ENCODE measurements around the gene ZNF521. TPM values are rescaled to one million over a fixed set of nuclear protein-coding genes. Genes with fewer than 3 reads are reported as not detected.
A peak's percentile ranks its signal among the peaks of the same experiment; 100 is the strongest.

Gene ZNF521
- total RNA-seq, 4 donors from 2014 or later = 28.2 to 67.3 (median 53.1) TPM

DNA sequence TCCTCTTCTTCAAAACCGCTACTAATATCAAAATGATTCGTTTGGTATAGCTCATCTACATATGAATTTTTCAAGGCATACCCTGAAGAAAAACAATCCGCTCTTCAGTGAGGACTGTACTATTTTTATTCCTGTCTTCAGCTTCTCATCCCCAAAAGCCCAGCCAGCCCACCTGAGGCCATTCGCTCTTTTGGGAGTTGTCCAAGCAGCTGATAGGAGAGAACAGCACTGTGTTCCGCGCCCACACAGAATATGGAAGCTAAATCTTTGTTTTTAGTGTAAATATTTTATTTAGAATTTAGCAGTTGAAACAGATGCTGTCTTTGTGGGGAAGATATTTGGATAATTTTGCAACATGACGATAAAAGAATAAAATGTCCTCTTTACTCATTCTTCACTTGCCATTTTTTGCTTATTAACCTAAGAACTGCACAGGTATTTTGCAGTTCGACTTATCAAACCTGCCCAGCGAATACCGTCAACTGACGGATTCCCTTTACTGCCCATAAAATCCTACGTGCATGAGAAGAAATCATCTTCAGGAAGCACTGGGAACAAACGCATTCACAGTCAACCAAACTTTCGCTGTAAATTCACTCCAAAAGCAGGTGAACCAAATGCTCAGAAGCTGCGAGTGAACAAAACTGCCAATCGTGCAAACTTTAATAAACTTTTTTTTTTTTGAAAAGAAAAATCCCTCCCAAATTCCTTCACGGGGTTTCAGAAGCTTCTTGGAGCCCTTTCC, 3.4 kb downstream of the ZNF521 start:
- peak overlapping the region in 2 of 3 donors; percentile 36 to 72 for H3K4me3 ChIP-seq (replicated peaks in 1 of 3)
- H3K4me1 ChIP-seq = peaks cover 21 to 29% of the 10 kb centered on the region in 2 donors
- no peaks in the 10 kb centered on the region for H3K36me3 ChIP-seq
- intact Hi-C loops (cut with DNase I) = no loop called here
- H3K27me3 ChIP-seq = no peaks in the 10 kb centered on the region
- WGBS, 2 donors = 79 to 82% methylated on average over 17 of the region's 17 CpGs
- TF ChIP-seq, protein P1, sequence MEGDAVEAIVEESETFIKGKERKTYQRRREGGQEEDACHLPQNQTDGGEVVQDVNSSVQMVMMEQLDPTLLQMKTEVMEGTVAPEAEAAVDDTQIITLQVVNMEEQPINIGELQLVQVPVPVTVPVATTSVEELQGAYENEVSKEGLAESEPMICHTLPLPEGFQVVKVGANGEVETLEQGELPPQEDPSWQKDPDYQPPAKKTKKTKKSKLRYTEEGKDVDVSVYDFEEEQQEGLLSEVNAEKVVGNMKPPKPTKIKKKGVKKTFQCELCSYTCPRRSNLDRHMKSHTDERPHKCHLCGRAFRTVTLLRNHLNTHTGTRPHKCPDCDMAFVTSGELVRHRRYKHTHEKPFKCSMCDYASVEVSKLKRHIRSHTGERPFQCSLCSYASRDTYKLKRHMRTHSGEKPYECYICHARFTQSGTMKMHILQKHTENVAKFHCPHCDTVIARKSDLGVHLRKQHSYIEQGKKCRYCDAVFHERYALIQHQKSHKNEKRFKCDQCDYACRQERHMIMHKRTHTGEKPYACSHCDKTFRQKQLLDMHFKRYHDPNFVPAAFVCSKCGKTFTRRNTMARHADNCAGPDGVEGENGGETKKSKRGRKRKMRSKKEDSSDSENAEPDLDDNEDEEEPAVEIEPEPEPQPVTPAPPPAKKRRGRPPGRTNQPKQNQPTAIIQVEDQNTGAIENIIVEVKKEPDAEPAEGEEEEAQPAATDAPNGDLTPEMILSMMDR (IDR thresholded peaks at IDR 0.05) = no peak
- no peak for TF ChIP-seq POLR2A (IDR thresholded peaks at IDR 0.05)
- H3K27ac ChIP-seq = peak overlapping the region in 2 of 3 donors; percentile 80 to 91
- H3K9me3 ChIP-seq = no peaks in the 10 kb centered on the region
- peak in 1 of 2 donors; percentile 3 for DNase-seq

DNA sequence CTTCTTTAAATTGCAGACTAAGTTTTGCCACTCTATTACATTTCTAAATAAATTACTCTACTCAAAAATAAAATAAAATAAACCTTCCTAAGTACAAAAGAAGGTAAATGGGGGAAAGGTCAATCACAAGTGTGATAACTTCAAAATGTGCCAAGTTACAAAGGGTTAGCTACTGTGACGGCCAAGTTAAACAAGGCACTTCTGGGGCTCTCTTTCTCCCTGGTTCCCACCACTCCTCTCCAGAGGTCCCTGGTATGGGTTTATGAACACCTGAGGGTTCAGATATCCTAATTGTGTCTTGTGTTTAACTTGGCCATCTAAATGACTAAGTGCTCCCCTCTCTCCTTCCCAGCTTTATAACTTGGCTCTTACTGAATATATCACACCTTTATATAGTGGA, 5.4 kb downstream of the ZNF521 start:
- Histone ChIP-seq H3K27ac (peak overlapping the region in 2 of 3 donors; percentile 28 to 47), H3K4me1 (peaks cover 21 to 29% of the 10 kb centered on the region in 2 donors), H3K27me3 (no peaks in the 10 kb centered on the region), H3K4me3 (replicated peaks in 1 of 3) (no peak overlapping the region), H3K36me3 (no peaks in the 10 kb centered on the region), H3K9me3 (no peaks in the 10 kb centered on the region)
- DNase-seq = peak; percentile 21 to 57
- intact Hi-C loops (cut with DNase I) = no loop called here
- 30 to 43% methylated on average over 1 of the region's 1 CpG for WGBS, 2 donors
- TF ChIP-seq, protein P1 (IDR thresholded peaks at IDR 0.05) = no peak
- TF ChIP-seq POLR2A (IDR thresholded peaks at IDR 0.05) = no peak

DNA sequence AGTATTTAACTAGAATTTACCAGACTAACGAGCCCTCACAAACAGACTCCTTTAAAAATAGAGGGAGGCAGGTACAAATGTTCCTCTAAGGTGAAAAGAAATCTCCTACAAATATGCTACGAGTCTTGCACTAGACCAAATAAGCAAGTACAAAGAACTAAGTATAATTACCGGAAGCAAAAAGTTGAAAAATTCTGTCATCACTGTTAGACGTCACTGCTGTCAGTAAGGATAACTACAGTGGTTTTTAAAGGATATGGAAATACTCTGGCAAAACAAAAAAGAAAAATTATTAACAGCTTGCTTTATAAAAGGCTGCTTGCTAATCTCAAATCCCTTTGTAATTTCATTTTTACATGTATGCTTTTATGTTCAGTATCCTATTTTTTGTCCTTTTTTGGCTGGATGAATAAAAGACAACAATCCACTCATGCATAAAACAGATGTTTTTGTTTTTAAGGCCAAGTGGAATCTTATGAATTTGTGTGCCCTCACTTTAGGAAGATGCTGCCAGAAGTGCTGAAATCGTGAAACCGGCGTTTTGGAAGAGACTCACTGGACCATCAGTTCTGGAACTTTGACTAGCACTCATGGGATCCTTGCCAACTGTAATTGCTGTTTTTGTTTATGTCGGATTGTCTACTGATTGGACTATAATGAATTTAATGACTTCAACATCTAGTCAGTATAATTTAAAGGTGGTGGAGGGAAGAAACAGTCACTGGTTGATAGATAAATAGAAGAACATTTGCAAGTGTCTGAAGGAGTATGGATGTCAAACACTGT, 6.7 kb downstream of the ZNF521 start:
- H3K27ac ChIP-seq = peak overlapping the region in 1 of 3 donors; percentile 47
- H3K36me3 ChIP-seq = no peaks in the 10 kb centered on the region
- WGBS, 2 donors = 48 to 51% methylated on average over 8 of the region's 8 CpGs
- TF ChIP-seq POLR2A (IDR thresholded peaks at IDR 0.05) = no peak
- TF ChIP-seq, protein P1 (IDR thresholded peaks at IDR 0.05) = no peak
- H3K4me1 ChIP-seq = peaks cover 21 to 29% of the 10 kb centered on the region in 2 donors
- no peaks in the 10 kb centered on the region for H3K9me3 ChIP-seq
- intact Hi-C loops (cut with DNase I) = no loop called here
- no peak overlapping the region for H3K4me3 ChIP-seq (replicated peaks in 1 of 3)
- no peak for DNase-seq
- H3K27me3 ChIP-seq = no peaks in the 10 kb centered on the region

DNA sequence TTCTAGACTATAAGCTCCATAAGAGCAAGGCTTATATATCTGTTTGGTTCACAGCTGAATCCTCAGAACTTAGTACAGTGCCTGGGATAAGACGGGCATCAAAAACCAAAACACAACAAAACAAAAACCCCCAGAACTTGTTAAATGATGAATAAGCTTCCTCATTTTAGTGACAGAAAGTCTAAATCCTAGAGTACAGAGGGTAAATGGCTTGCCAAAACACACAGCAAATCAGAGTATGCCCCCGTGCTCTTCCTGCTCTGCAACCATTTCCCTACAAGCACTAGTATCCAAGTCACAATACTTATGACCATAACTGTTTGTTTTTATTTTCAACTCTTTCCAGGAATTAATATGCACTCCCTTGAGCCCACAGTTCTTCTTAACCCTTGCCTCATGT, 10.1 kb downstream of the ZNF521 start:
- H3K36me3 ChIP-seq = no peaks in the 10 kb centered on the region
- intact Hi-C loops (cut with DNase I) = no loop called here
- no peak overlapping the region for H3K27ac ChIP-seq
- peaks cover 13 to 22% of the 10 kb centered on the region in 2 donors for H3K4me1 ChIP-seq
- 72 to 75% methylated on average over 2 of the region's 2 CpGs for WGBS, 2 donors
- no peaks in the 10 kb centered on the region for H3K27me3 ChIP-seq
- H3K4me3 ChIP-seq (replicated peaks in 1 of 3) = no peak overlapping the region
- TF ChIP-seq POLR2A (IDR thresholded peaks at IDR 0.05) = no peak
- TF ChIP-seq, protein P1 (IDR thresholded peaks at IDR 0.05) = no peak
- DNase-seq = no peak
- H3K9me3 ChIP-seq = no peaks in the 10 kb centered on the region

DNA sequence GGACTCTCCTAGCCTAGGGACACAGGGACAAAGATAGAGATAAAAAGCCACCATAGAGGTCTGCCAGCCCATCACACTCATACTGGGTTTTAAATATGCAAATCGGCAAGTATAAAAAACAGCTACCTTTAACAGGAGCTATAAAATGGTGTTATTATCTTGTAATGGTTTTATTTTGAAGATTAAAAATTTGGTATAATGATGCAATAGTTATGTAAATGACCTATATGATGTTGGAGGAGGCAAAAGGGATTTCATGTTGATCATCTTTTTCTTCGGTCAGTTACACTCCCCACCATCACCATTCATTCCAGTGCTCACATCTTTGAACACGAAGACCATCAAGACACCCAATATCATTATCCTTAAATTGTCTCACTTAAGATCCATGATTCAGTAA, 11.2 kb downstream of the ZNF521 start:
- TF ChIP-seq, protein P1 (IDR thresholded peaks at IDR 0.05) = no peak
- TF ChIP-seq POLR2A (IDR thresholded peaks at IDR 0.05) = no peak
- H3K36me3 ChIP-seq = no peaks in the 10 kb centered on the region
- peaks cover 6 to 13% of the 10 kb centered on the region in 2 donors for H3K4me1 ChIP-seq
- no peak overlapping the region for H3K4me3 ChIP-seq (replicated peaks in 1 of 3)
- intact Hi-C loops (cut with DNase I) = no loop called here
- H3K27me3 ChIP-seq = no peaks in the 10 kb centered on the region
- no peak for DNase-seq
- no peaks in the 10 kb centered on the region for H3K9me3 ChIP-seq
- H3K27ac ChIP-seq = no peak overlapping the region
- WGBS, 2 donors = 62 to 66% methylated on average over 3 of the region's 3 CpGs

Measured in thyroid gland (tissue), 4 donors.